ENCODE data around the gene CLEC4C. TPM values are rescaled to one million over a fixed set of nuclear protein-coding genes. Genes with fewer than 3 reads are reported as not detected.
"Not testable (repeated sequence)": the region's sequence is repeated elsewhere in the genome, so short reads cannot be mapped to it uniquely, and the experiment has no call there.

CLEC4C gene
- total and polyA plus RNA-seq, 2 donors from 2014 or later: not detected

DNA sequence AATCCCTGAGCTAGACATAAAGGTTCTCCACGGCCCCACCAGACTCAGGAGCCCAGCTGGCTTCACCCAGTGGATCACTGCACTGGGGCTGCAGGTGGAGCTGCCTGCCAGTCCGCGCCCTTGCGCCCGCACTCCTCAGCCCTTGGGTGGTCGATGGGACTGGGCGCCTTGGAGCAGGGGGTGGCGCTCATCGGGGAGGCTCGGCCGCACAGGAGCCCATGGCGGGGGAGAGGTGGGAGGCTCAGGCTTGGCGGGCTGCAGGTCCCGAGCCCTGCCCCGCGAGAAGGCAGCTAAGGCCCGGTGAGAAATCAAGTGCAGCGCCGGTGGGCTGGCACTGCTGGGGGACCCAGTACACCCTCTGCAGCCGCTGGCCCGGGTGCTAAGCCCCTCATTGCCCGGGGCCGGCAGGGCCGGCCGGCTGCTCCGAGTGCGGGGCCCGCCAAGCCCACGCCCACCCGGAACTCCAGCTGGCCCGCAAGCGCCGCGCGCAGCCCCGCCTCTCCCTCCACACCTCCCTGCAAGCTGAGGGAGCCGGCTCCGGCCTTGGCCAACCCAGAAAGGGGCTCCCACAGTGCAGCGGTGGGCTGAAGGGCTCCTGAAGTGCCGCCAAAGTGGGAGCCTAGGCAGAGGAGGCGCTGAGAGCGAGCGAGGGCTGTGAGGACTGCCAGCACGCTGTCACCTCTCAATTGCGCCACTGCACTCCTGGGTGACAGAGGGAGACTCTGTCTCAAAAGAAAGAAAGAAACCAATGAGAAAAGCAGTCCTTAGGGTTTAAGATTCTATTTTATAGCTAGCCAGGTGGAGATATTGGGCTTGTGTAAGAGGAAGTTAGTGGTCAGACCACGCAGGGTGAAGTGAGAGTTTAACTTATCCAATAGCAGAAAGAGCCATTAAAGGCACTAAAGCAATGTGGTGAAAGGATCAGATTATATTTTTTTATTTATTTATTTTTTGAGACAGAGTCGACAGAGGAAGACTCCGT, 5.1 kb upstream of the CLEC4C start:
- H3K27me3 ChIP-seq (ENCODE audit: control insufficient read depth, insufficient read depth, low read length); H3K4me1 ChIP-seq (ENCODE audit: control insufficient read depth in 2 of 3, insufficient read depth in 2 of 3, low read depth in 1 of 3, low read length in 3 of 3); intact Hi-C loops (cut with DNase I); FAIRE-seq; H3K9ac ChIP-seq (ENCODE audit: low read length in 3 of 3); DNase-seq; H3K4me3 ChIP-seq (ENCODE audit: low read length in 3 of 3); H3K36me3 ChIP-seq (ENCODE audit: control insufficient read depth in 2 of 3, insufficient read depth in 3 of 3, low read length in 3 of 3); H3K9me3 ChIP-seq (ENCODE audit: control insufficient read depth in 2 of 3, insufficient read depth in 1 of 3, low read length in 3 of 3); H3K27ac ChIP-seq (ENCODE audit: low read depth in 2 of 2, low read length in 2 of 2): not testable (repeated sequence)

DNA sequence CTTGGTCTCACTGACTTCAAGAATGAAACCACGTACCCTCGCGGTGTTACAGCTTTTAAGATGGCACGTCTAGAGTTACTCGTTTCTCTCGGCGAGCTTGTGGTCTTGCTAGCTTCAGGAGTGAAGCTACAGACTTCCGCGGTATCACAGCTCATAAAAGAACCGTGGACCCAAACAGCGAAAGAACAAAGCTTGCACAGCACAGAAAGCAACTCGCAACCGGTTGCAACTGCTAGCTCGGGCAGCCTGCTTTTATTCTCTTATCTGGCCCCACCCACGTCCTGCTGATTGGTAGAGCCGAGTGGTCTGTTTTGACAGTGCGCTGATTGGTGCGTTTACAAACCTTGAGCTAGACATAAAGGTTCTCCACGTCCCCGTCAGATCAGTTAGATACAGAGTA, 4.2 kb upstream of the CLEC4C start:
- Histone ChIP-seq H3K4me1 (ENCODE audit: control insufficient read depth in 2 of 3, insufficient read depth in 2 of 3, low read depth in 1 of 3, low read length in 3 of 3) (no peaks in the 10 kb centered on the region), H3K9me3 (ENCODE audit: control insufficient read depth in 2 of 3, insufficient read depth in 1 of 3, low read length in 3 of 3) (no peaks in the 10 kb centered on the region), H3K27ac (ENCODE audit: low read depth in 2 of 2, low read length in 2 of 2) (no peak overlapping the region), H3K4me3 (ENCODE audit: low read length in 3 of 3) (no peak overlapping the region), H3K27me3 (ENCODE audit: control insufficient read depth, insufficient read depth, low read length) (no peaks in the 10 kb centered on the region), H3K36me3 (ENCODE audit: control insufficient read depth in 2 of 3, insufficient read depth in 3 of 3, low read length in 3 of 3) (no peaks in the 10 kb centered on the region), H3K9ac (ENCODE audit: low read length in 3 of 3) (no peak overlapping the region)
- FAIRE-seq (no peak), DNase-seq (no peak)
- TF ChIP-seq, protein P1, sequence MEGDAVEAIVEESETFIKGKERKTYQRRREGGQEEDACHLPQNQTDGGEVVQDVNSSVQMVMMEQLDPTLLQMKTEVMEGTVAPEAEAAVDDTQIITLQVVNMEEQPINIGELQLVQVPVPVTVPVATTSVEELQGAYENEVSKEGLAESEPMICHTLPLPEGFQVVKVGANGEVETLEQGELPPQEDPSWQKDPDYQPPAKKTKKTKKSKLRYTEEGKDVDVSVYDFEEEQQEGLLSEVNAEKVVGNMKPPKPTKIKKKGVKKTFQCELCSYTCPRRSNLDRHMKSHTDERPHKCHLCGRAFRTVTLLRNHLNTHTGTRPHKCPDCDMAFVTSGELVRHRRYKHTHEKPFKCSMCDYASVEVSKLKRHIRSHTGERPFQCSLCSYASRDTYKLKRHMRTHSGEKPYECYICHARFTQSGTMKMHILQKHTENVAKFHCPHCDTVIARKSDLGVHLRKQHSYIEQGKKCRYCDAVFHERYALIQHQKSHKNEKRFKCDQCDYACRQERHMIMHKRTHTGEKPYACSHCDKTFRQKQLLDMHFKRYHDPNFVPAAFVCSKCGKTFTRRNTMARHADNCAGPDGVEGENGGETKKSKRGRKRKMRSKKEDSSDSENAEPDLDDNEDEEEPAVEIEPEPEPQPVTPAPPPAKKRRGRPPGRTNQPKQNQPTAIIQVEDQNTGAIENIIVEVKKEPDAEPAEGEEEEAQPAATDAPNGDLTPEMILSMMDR (IDR thresholded peaks at IDR 0.05; ENCODE audit: borderline replicate concordance, extremely low read depth, insufficient read depth): no peak
- intact Hi-C loops (cut with DNase I): no loop called here

DNA sequence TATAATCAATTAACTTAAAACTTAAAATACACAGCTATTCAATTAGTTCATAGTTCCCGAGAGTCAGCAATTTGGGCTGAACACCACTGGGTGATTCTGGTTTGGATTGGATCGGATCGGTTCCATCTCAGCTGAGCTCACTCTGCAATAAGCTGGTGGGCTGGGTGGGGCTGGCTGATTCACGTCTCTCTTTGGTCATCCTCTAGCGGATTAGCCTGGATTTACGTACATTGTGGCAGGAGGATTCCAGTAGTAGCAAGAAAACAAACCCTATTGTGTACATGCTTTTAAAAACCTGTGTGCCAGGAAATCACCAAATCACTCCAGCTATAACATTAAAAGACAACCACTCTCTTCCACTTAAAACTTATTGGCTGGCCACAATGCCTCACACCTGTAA, 3.2 kb upstream of the CLEC4C start:
- TF ChIP-seq, protein P1 (IDR thresholded peaks at IDR 0.05; ENCODE audit: borderline replicate concordance, extremely low read depth, insufficient read depth): no peak
- FAIRE-seq (no peak), DNase-seq (no peak)
- intact Hi-C loops (cut with DNase I): no loop called here
- Histone ChIP-seq H3K9me3 (ENCODE audit: control insufficient read depth in 2 of 3, insufficient read depth in 1 of 3, low read length in 3 of 3) (no peaks in the 10 kb centered on the region), H3K27me3 (ENCODE audit: control insufficient read depth, insufficient read depth, low read length) (no peaks in the 10 kb centered on the region), H3K4me1 (ENCODE audit: control insufficient read depth in 2 of 3, insufficient read depth in 2 of 3, low read depth in 1 of 3, low read length in 3 of 3) (no peaks in the 10 kb centered on the region), H3K4me3 (ENCODE audit: low read length in 3 of 3) (no peak overlapping the region), H3K9ac (ENCODE audit: low read length in 3 of 3) (no peak overlapping the region), H3K27ac (ENCODE audit: low read depth in 2 of 2, low read length in 2 of 2) (no peak overlapping the region), H3K36me3 (ENCODE audit: control insufficient read depth in 2 of 3, insufficient read depth in 3 of 3, low read length in 3 of 3) (no peaks in the 10 kb centered on the region)

DNA sequence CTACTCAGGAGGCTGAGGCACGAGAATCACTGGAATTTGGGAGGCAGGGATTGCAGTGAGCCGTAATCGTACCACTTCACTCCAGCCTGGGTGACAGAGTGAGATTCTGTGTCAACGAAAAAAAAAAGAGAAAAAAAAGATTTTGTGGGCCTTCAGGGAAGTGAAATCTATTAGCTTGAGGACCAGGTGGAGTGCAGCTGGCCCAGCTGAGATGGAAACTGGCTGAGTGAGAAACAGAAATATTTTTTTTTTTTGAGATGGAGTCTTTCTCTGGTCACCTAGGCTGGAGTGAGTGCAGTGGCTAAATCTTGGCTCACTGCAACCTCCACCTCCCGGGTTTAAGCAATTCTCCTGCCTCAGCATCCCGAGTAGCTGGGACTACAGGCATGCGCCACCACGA, 2.3 kb upstream of the CLEC4C start:
- no peaks in the 10 kb centered on the region for H3K4me1 ChIP-seq (ENCODE audit: control insufficient read depth in 2 of 3, insufficient read depth in 2 of 3, low read depth in 1 of 3, low read length in 3 of 3)
- H3K9ac ChIP-seq (ENCODE audit: low read length in 3 of 3): no peak overlapping the region
- DNase-seq: no peak
- no peak for FAIRE-seq
- TF ChIP-seq, protein P1 (IDR thresholded peaks at IDR 0.05; ENCODE audit: borderline replicate concordance, extremely low read depth, insufficient read depth): no peak
- H3K36me3 ChIP-seq (ENCODE audit: control insufficient read depth in 2 of 3, insufficient read depth in 3 of 3, low read length in 3 of 3): no peaks in the 10 kb centered on the region
- intact Hi-C loops (cut with DNase I): no loop called here
- no peaks in the 10 kb centered on the region for H3K27me3 ChIP-seq (ENCODE audit: control insufficient read depth, insufficient read depth, low read length)
- no peak overlapping the region for H3K27ac ChIP-seq (ENCODE audit: low read depth in 2 of 2, low read length in 2 of 2)
- H3K9me3 ChIP-seq (ENCODE audit: control insufficient read depth in 2 of 3, insufficient read depth in 1 of 3, low read length in 3 of 3): no peaks in the 10 kb centered on the region
- H3K4me3 ChIP-seq (ENCODE audit: low read length in 3 of 3): no peak overlapping the region
